HG02571 (cell line): ENCODE results near the gene ERF.

Source experiments
- ATAC-seq: cut with Tn5 transposase; IDR thresholded peaks from one replicate; pipeline ENCODE4 v1.9.1; 2021; ENCODE audit warnings: mild to moderate bottlenecking, moderate library complexity; ENCODE audit not compliant: unreplicated experiment

ERF gene

GRCh38 chr19:42254089-42254849, 659 bp downstream of the ERF start:
- no peak for ATAC-seq

- ATAC-seq, result no peak
Measured at GRCh38 chr19:42253245-42254088, 1.5 kb downstream of the ERF start.

GRCh38 chr19:42252365-42253244, 2.3 kb downstream of the ERF start:
- no peak for ATAC-seq

GRCh38 chr19:42251572-42252358, 3.2 kb downstream of the ERF start:
- no peak for ATAC-seq

GRCh38 chr19:42250666-42251531, 4.0 kb downstream of the ERF start:
- no peak for ATAC-seq

GRCh38 chr19:42250183-42250665, 4.7 kb downstream of the ERF start:
- no peak for ATAC-seq

GRCh38 chr19:42249769-42250168, 5.2 kb downstream of the ERF start:
- no peak for ATAC-seq

- ATAC-seq, result no peak
Measured at GRCh38 chr19:42249149-42249750, 5.7 kb downstream of the ERF start.

- ATAC-seq, result no peak
Measured at GRCh38 chr19:42248270-42249148, 6.4 kb downstream of the ERF start.

GRCh38 chr19:42247640-42248199, 7.2 kb downstream of the ERF start:
- no peak for ATAC-seq

- ATAC-seq, result no peak
Measured at GRCh38 chr19:42246922-42247639, 7.8 kb downstream of the ERF start.

- no peak for ATAC-seq
Measured at GRCh38 chr19:42246143-42246921, 8.6 kb downstream of the ERF start.

- no peak for ATAC-seq
Measured at GRCh38 chr19:42245231-42245630, 9.7 kb downstream of the ERF start.

- ATAC-seq, result peak; percentile 27
Measured at GRCh38 chr19:42244347-42245220, 10.3 kb downstream of the ERF start.
